ENCODE measurements around the gene LALBA. TPM values are rescaled to one million over a fixed set of nuclear protein-coding genes. Genes with fewer than 3 reads are reported as not detected.

The LALBA gene
- total and polyA plus RNA-seq, 9 of the 15 experiments (the other 6 are each of a cell fraction or from before 2014, with no cell fraction given): 0.21 TPM; not detected in 8

DNA sequence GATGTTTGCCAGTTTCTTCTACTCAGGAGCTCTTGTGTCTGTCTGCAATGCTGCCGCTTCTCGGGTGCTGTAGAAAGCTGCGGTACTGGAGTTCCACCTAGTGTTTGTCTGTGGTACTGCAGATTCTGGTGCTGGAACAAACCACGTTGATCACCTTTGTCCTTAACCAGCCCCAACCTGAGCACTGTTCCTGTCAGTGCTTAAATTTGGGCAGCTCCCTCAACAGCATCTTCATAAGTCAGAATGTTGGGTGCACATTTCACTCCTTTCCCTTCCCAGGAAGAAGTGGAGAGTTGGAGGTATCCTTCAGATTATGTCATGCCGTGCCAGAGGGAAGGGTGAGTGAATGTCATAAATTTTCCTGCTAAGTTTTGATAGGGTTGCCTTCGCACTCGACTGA lies 48.7 kb upstream of the LALBA start (continued):
- TF ChIP-seq SAFB2 (IDR thresholded peaks at IDR 0.05; ENCODE audit: borderline replicate concordance, low read depth, low read length, severe bottlenecking): no peak
- TF ChIP-seq ZNF696 (CRISPR knock-in tag; conservative IDR thresholded peaks at IDR 0.05): no peak
- TF ChIP-seq RBM39 (optimal IDR thresholded peaks at IDR 0.05; ENCODE audit: low read depth, low read length): no peak
- TF ChIP-seq TOE1 (IDR thresholded peaks at IDR 0.05; ENCODE audit: borderline replicate concordance): no peak
- no peak for TF ChIP-seq TOE1 (CRISPR knock-in tag; IDR thresholded peaks at IDR 0.05; ENCODE audit: borderline replicate concordance, low read depth)
- TF ChIP-seq, protein P1, sequence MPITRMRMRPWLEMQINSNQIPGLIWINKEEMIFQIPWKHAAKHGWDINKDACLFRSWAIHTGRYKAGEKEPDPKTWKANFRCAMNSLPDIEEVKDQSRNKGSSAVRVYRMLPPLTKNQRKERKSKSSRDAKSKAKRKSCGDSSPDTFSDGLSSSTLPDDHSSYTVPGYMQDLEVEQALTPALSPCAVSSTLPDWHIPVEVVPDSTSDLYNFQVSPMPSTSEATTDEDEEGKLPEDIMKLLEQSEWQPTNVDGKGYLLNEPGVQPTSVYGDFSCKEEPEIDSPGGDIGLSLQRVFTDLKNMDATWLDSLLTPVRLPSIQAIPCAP (CRISPR knock-in tag; IDR thresholded peaks at IDR 0.05; ENCODE audit: borderline replicate concordance): no peak
- TF ChIP-seq RB1 (IDR thresholded peaks at IDR 0.05; ENCODE audit: low read depth): peak; percentile 50; the same call in 1 of the 2 replicates
- no peak for TF ChIP-seq RNF2 (IDR thresholded peaks at IDR 0.05)
- TF ChIP-seq MCM3 (IDR thresholded peaks at IDR 0.05): no peak
- TF ChIP-seq RCOR1 (IDR thresholded peaks at IDR 0.05; ENCODE audit: borderline replicate concordance in 1 of 2, low read depth in 2 of 2, low read length in 2 of 2): no peak; a peak in 1 of 4 replicates
- no peak for TF ChIP-seq ZFP30 (CRISPR knock-in tag; IDR thresholded peaks at IDR 0.05; ENCODE audit: borderline replicate concordance)
- no peak for TF ChIP-seq TAF15 (IDR thresholded peaks at IDR 0.05; ENCODE audit: low read depth, low read length)
- no peak for TF ChIP-seq HDAC8 (tag; IDR thresholded peaks at IDR 0.05)
- TF ChIP-seq DEAF1 (CRISPR knock-in tag; IDR thresholded peaks at IDR 0.05): peak; percentile 98
- no peak for TF ChIP-seq CEBPZ (IDR thresholded peaks at IDR 0.05; ENCODE audit: borderline replicate concordance, low read depth, low read length)
- TF ChIP-seq EHMT2 (IDR thresholded peaks at IDR 0.05): no peak
- no peak for TF ChIP-seq ZNF76 (CRISPR knock-in tag; IDR thresholded peaks at IDR 0.05; ENCODE audit: borderline replicate concordance)
- TF ChIP-seq PHTF2 (CRISPR knock-in tag; IDR thresholded peaks at IDR 0.05): no peak
- no peak for TF ChIP-seq ZFP1 (CRISPR knock-in tag; IDR thresholded peaks at IDR 0.05)
- TF ChIP-seq USF2 (CRISPR knock-in tag; IDR thresholded peaks at IDR 0.05): no peak
- no peak for TF ChIP-seq NR1H2 (CRISPR knock-in tag; IDR thresholded peaks at IDR 0.05)
- TF ChIP-seq, protein P2, sequence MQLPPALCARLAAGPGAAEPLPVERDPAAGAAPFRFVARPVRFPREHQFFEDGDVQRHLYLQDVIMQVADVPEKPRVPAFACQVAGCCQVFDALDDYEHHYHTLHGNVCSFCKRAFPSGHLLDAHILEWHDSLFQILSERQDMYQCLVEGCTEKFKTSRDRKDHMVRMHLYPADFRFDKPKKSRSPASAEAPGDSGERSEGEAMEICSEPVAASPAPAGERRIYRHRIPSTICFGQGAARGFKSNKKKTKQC (CRISPR knock-in tag; IDR thresholded peaks at IDR 0.05): no peak
- TF ChIP-seq TRIM28 (IDR thresholded peaks at IDR 0.05): no peak
- no peak for TF ChIP-seq HIVEP1 (CRISPR knock-in tag; IDR thresholded peaks at IDR 0.05)
